ENCODE results near the gene SFMBT1. TPM values are rescaled to one million over a fixed set of nuclear protein-coding genes. Genes with fewer than 3 reads are reported as not detected.
"Not testable (repeated sequence)": the region's sequence is repeated elsewhere in the genome, so short reads cannot be mapped to it uniquely, and the experiment has no call there.

Gene SFMBT1
- total RNA-seq, 1 donor from 2014 or later: 19.7 TPM

- no peak for DNase-seq (ENCODE audit: low spot score, unreplicated experiment)
- Mint-ChIP-seq H3K36me3 (ENCODE audit: insufficient read depth) (no peaks in the 10 kb centered on the region), H3K27me3 (peaks cover 28% of the 10 kb centered on the region), H3K4me1 (ENCODE audit: low read depth) (no peaks in the 10 kb centered on the region), H3K9me3 (ENCODE audit: low read depth) (no peaks in the 10 kb centered on the region), H3K4me3 (ENCODE audit: low read depth) (no peak overlapping the region), H3K27ac (no peak overlapping the region)
- no peak for TF ChIP-seq CTCF (IDR thresholded peaks at IDR 0.05; ENCODE audit: unreplicated experiment)
These were observed 20.1 kb upstream of the SFMBT1 start for GRCh38 chr3:53065841-53066480.

GRCh38 chr3:53062905-53063304 is 17.0 kb upstream of the SFMBT1 start:
- Mint-ChIP-seq H3K36me3 (ENCODE audit: insufficient read depth) (no peaks in the 10 kb centered on the region), H3K4me1 (ENCODE audit: low read depth) (no peaks in the 10 kb centered on the region), H3K27ac (no peak overlapping the region), H3K9me3 (ENCODE audit: low read depth) (no peaks in the 10 kb centered on the region), H3K4me3 (ENCODE audit: low read depth) (no peak overlapping the region), H3K27me3 (peaks cover 24% of the 10 kb centered on the region)
- no peak for TF ChIP-seq CTCF (IDR thresholded peaks at IDR 0.05; ENCODE audit: unreplicated experiment)
- DNase-seq (ENCODE audit: low spot score, unreplicated experiment): no peak

- Mint-ChIP-seq H3K27ac (no peak overlapping the region), H3K36me3 (ENCODE audit: insufficient read depth) (no peaks in the 10 kb centered on the region), H3K27me3 (no peaks in the 10 kb centered on the region), H3K4me3 (ENCODE audit: low read depth) (no peak overlapping the region), H3K4me1 (ENCODE audit: low read depth) (no peaks in the 10 kb centered on the region), H3K9me3 (ENCODE audit: low read depth) (no peaks in the 10 kb centered on the region)
- peak; percentile 51 for TF ChIP-seq CTCF (IDR thresholded peaks at IDR 0.05; ENCODE audit: unreplicated experiment)
- DNase-seq (ENCODE audit: low spot score, unreplicated experiment): no peak
These were observed 10.6 kb upstream of the SFMBT1 start for GRCh38 chr3:53056442-53056841.

GRCh38 chr3:53054233-53054632 is 8.4 kb upstream of the SFMBT1 start:
- H3K27me3 Mint-ChIP-seq; DNase-seq (ENCODE audit: low spot score, unreplicated experiment); H3K9me3 Mint-ChIP-seq (ENCODE audit: low read depth); H3K4me3 Mint-ChIP-seq (ENCODE audit: low read depth); H3K4me1 Mint-ChIP-seq (ENCODE audit: low read depth); H3K36me3 Mint-ChIP-seq (ENCODE audit: insufficient read depth); H3K27ac Mint-ChIP-seq: not testable (repeated sequence)

GRCh38 chr3:53051929-53052328 is 6.1 kb upstream of the SFMBT1 start:
- Mint-ChIP-seq H3K36me3 (ENCODE audit: insufficient read depth) (no peaks in the 10 kb centered on the region), H3K4me1 (ENCODE audit: low read depth) (no peaks in the 10 kb centered on the region), H3K4me3 (ENCODE audit: low read depth) (no peak overlapping the region), H3K27ac (no peak overlapping the region), H3K27me3 (peaks cover 24% of the 10 kb centered on the region), H3K9me3 (ENCODE audit: low read depth) (no peaks in the 10 kb centered on the region)
- no peak for TF ChIP-seq CTCF (IDR thresholded peaks at IDR 0.05; ENCODE audit: unreplicated experiment)
- DNase-seq (ENCODE audit: low spot score, unreplicated experiment): no peak

GRCh38 chr3:53049987-53050386 is 4.1 kb upstream of the SFMBT1 start:
- no peaks in the 10 kb centered on the region for H3K36me3 Mint-ChIP-seq (ENCODE audit: insufficient read depth)
- H3K27ac Mint-ChIP-seq: no peak overlapping the region
- H3K27me3 Mint-ChIP-seq: peaks cover 28% of the 10 kb centered on the region
- H3K4me1 Mint-ChIP-seq (ENCODE audit: low read depth): no peaks in the 10 kb centered on the region
- no peak for TF ChIP-seq CTCF (IDR thresholded peaks at IDR 0.05; ENCODE audit: unreplicated experiment)
- DNase-seq (ENCODE audit: low spot score, unreplicated experiment): no peak
- no peak overlapping the region for H3K4me3 Mint-ChIP-seq (ENCODE audit: low read depth)
- no peaks in the 10 kb centered on the region for H3K9me3 Mint-ChIP-seq (ENCODE audit: low read depth)
